Ovary (tissue), 9 donors: ENCODE results near the gene OPCML. TPM values are rescaled to one million over a fixed set of nuclear protein-coding genes. Genes with fewer than 3 reads are reported as not detected.

Experiments used
- DNase-seq, 5 donors: peaks; one replicate each; pipeline ENCODE4 v3.0.0-alpha.2; 2019 to 2020
- H3K27ac ChIP-seq, 2 donors: fragments of 200-600 bp; one replicate each; pipeline versions ENCODE4 v1.5.1 to v1.8.0; 2019 to 2022
- H3K27me3 ChIP-seq: fragments of 200-600 bp; one replicate; pipeline ENCODE4 v1.8.0; 2022
- H3K36me3 ChIP-seq: fragments of 200-600 bp; sonication (generic); one replicate; pipeline ENCODE4 v1.5.1; 2019
- H3K4me1 ChIP-seq: one replicate; pipeline ENCODE4 v1.8.1; 2013; ENCODE audit warnings: mild to moderate bottlenecking, moderate library complexity; ENCODE audit not compliant: insufficient read depth
- H3K4me3 ChIP-seq: fragments of 200-600 bp; sonication (generic); one replicate; pipeline ENCODE4 v1.5.1; 2017
- H3K9me3 ChIP-seq, 2 donors: fragments of 200-600 bp in 1 of 2; sonication (generic) in 1 of 2; one replicate each; pipeline versions ENCODE4 v1.5.1 to v1.8.1; 2013 to 2019; ENCODE audit warnings: mild to moderate bottlenecking in 1 of 2, moderate library complexity in 1 of 2
- EP300 ChIP-seq: sonication (generic); formaldehyde crosslinking; IDR thresholded peaks from one replicate; pipeline ENCODE4 v1.6.1; 2017; ENCODE audit warnings: antibody characterized with exemption
- POLR2A ChIP-seq: fragments of 450-650 bp; IDR thresholded peaks from one replicate; pipeline ENCODE4 v1.6.1; 2017; ENCODE audit warnings: antibody characterized with exemption, mild to moderate bottlenecking, moderate library complexity
- WGBS, 3 donors: extraction: QIAGEN DNeasy Blood & Tissue Kit in 1 of 3; methylation state at CpG; one replicate each; pipeline versions ENCODE4 v1.1.5 to v1.1.7; 2013 to 2017; 5-methylcytosine and 5-hydroxymethylcytosine counted together
- intact Hi-C, 4 donors: fragments of 100-400 bp; cut with DNase I; formaldehyde crosslinking; loops; one replicate each; pipeline versions ENCODE4 v1.11.0 to v1.15.1; 2022 to 2023
- polyA plus RNA-seq, 2 donors: library from polyadenylated mRNA; stranded (reverse); fragments of 200-250 nt in 1 of 2; fragments of 350-450 nt in 1 of 2; fragmentation: Illumina TruSeq in 1 of 2; extraction: RNeasy Lipid Tissue Mini Kit (QIAGEN cat#74804) in 1 of 2; gene quantifications; one replicate each; pipeline ENCODE4 v1.2.3, GENCODE V29; 2013 to 2014
- total RNA-seq, 7 donors: library from RNA; depleted of rRNA in 2 of 7; stranded (reverse); fragments of >200 nt in 2 of 7; fragmentation: NEBNext Ultra II Directional in 3 of 7; extraction: Animal tissue kit (Norgen Biotek cat#: 25700) in 3 of 7; gene quantifications; one replicate each; pipeline versions ENCODE4 v1.1.0 to v1.2.4, GENCODE V29; 2016 to 2023
- TF ChIP-seq, protein P1 (sequence below), 3 donors: fragments of 450-650 bp in 2 of 3; fragments of 200-600 bp in 1 of 3; IDR thresholded peaks; one replicate each; pipeline versions ENCODE4 v1.5.1 to v1.8.0; 2016 to 2022; ENCODE audit warnings: antibody characterized with exemption in 3 of 3, mild to moderate bottlenecking in 1 of 3
- donor health status: DM: no; HTN: no; CAD: no; lungs with moderate emphysema.
- donor health status: DM: no; HTN: no; CAD: no.
- donor health status: Bipolar disorder and iron deficiency.
- donor health status: DM: yes; HTN: yes; CAD: no.
- donor health status: DM: no; HTN: no; CAD: no.
- donor health status: DM: yes; HTN: yes; CAD: no.

OPCML gene
- total and polyA plus RNA-seq, 9 donors: under 0.01 to 2.8 (median 0.32) TPM; not detected in 2

DNA sequence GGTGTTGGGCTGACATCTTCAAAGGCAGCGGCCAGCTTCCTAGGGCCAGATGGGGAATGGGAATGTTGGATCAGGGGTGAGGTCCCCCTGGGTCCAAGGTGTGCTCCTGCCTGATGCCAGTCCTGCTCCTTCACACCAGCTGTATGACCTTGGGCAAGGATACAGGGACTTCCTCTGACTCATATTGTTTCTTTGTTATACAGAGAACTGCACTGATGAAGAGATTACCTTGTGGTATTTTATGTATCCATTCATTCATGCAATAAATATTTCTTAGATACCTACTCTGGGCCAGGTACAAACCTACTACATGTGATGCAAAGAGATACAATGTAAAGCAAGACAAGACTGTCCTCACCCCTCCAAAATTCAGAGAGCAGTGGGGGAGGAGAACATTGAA, 3.9 kb upstream of the OPCML start:
- no peak overlapping the region for H3K4me3 ChIP-seq
- H3K27me3 ChIP-seq: no peaks in the 10 kb centered on the region
- no peaks in the 10 kb centered on the region for H3K9me3 ChIP-seq
- no peaks in the 10 kb centered on the region for H3K36me3 ChIP-seq
- TF ChIP-seq, protein P1, sequence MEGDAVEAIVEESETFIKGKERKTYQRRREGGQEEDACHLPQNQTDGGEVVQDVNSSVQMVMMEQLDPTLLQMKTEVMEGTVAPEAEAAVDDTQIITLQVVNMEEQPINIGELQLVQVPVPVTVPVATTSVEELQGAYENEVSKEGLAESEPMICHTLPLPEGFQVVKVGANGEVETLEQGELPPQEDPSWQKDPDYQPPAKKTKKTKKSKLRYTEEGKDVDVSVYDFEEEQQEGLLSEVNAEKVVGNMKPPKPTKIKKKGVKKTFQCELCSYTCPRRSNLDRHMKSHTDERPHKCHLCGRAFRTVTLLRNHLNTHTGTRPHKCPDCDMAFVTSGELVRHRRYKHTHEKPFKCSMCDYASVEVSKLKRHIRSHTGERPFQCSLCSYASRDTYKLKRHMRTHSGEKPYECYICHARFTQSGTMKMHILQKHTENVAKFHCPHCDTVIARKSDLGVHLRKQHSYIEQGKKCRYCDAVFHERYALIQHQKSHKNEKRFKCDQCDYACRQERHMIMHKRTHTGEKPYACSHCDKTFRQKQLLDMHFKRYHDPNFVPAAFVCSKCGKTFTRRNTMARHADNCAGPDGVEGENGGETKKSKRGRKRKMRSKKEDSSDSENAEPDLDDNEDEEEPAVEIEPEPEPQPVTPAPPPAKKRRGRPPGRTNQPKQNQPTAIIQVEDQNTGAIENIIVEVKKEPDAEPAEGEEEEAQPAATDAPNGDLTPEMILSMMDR (IDR thresholded peaks at IDR 0.05): no peak
- no peak for TF ChIP-seq POLR2A
- no peak for TF ChIP-seq EP300
- WGBS, 3 donors: 77 to 91% (median 77%) methylated on average over 1 of the region's 1 CpG
- H3K27ac ChIP-seq: no peak overlapping the region
- DNase-seq: no peak
- no peaks in the 10 kb centered on the region for H3K4me1 ChIP-seq
- intact Hi-C loops: no loop called here

- intact Hi-C loops: no loop called here
Measured at GRCh38 chr11:133533205-133533604, 904 bp upstream of the OPCML start.

GRCh38 chr11:133531458-133531857, 843 bp downstream of the OPCML start:
- H3K36me3 ChIP-seq: no peaks in the 10 kb centered on the region
- H3K4me3 ChIP-seq: no peak overlapping the region
- no peaks in the 10 kb centered on the region for H3K4me1 ChIP-seq
- no peaks in the 10 kb centered on the region for H3K27me3 ChIP-seq
- H3K9me3 ChIP-seq: no peaks in the 10 kb centered on the region
- TF ChIP-seq POLR2A (no peak), EP300 (no peak)
- TF ChIP-seq, protein P1 (IDR thresholded peaks at IDR 0.05): no peak
- intact Hi-C loops: no loop called here
- WGBS, 3 donors: 1 to 6% (median 5%) methylated on average over 6 of the region's 6 CpGs
- no peak overlapping the region for H3K27ac ChIP-seq
- DNase-seq: no peak

More at GRCh38 chr11:133533205-133533604, 904 bp upstream of the OPCML start:
- Histone ChIP-seq H3K27me3 (no peaks in the 10 kb centered on the region), H3K27ac (no peak overlapping the region), H3K36me3 (no peaks in the 10 kb centered on the region), H3K4me1 (no peaks in the 10 kb centered on the region), H3K4me3 (no peak overlapping the region), H3K9me3 (no peaks in the 10 kb centered on the region)
- DNase-seq: no peak
- TF ChIP-seq POLR2A: no peak
- TF ChIP-seq EP300: no peak
- TF ChIP-seq, protein P1 (IDR thresholded peaks at IDR 0.05): no peak
- 44 to 52% (median 46%) methylated on average over 6 of the region's 6 CpGs for WGBS, 3 donors

DNA sequence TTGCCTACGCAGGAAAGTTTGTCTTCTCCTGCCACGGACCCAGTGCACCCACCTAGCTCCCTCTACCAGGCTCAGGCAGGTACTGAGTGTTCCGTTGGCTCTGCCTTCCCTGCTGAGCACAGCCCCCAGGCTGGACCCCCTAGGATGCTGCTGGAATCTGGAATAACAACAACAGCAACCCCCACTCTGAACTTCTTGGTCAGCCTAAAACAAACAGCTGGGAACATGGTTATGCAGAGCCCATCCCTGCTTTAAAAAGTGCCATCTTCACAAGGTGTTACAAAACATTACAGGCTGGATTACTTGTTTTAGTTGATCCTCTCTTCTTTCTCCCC, 1.8 kb downstream of the OPCML start:
- Histone ChIP-seq H3K9me3 (no peaks in the 10 kb centered on the region), H3K27me3 (no peaks in the 10 kb centered on the region), H3K27ac (no peak overlapping the region), H3K4me3 (no peak overlapping the region), H3K36me3 (no peaks in the 10 kb centered on the region), H3K4me1 (no peaks in the 10 kb centered on the region)
- intact Hi-C loops: no loop called here
- TF ChIP-seq, protein P1 (IDR thresholded peaks at IDR 0.05): no peak
- TF ChIP-seq POLR2A (no peak), EP300 (no peak)
- 5 to 10% (median 7%) methylated on average over 3 of the region's 3 CpGs for WGBS, 3 donors
- DNase-seq: no peak
